ENCODE data around the gene FPGS. TPM values are rescaled to one million over a fixed set of nuclear protein-coding genes. Genes with fewer than 3 reads are reported as not detected.

FPGS gene, protein sequence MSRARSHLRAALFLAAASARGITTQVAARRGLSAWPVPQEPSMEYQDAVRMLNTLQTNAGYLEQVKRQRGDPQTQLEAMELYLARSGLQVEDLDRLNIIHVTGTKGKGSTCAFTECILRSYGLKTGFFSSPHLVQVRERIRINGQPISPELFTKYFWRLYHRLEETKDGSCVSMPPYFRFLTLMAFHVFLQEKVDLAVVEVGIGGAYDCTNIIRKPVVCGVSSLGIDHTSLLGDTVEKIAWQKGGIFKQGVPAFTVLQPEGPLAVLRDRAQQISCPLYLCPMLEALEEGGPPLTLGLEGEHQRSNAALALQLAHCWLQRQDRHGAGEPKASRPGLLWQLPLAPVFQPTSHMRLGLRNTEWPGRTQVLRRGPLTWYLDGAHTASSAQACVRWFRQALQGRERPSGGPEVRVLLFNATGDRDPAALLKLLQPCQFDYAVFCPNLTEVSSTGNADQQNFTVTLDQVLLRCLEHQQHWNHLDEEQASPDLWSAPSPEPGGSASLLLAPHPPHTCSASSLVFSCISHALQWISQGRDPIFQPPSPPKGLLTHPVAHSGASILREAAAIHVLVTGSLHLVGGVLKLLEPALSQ
- 10 to 100 TPM; 51.9 to 69.2 (median 62.7) TPM for total RNA-seq (2021; fragmentation: NEBNext Ultra II Directional; extraction: Animal tissue kit (Norgen Biotek cat#: 25700))
- long read RNA-seq, transcript FPGS-203 (15 exons, 2,279 nt), result major isoform, 27 of 60 reads
- long read RNA-seq, transcript FPGS-201 (15 exons, 2,278 nt), result minor isoform, 15 of 60 reads
- long read RNA-seq, partial matches to known transcripts, result 3 of 60 reads
- long read RNA-seq, other reads (novel, unspliced or antisense), result 15 of 60 reads

DNA sequence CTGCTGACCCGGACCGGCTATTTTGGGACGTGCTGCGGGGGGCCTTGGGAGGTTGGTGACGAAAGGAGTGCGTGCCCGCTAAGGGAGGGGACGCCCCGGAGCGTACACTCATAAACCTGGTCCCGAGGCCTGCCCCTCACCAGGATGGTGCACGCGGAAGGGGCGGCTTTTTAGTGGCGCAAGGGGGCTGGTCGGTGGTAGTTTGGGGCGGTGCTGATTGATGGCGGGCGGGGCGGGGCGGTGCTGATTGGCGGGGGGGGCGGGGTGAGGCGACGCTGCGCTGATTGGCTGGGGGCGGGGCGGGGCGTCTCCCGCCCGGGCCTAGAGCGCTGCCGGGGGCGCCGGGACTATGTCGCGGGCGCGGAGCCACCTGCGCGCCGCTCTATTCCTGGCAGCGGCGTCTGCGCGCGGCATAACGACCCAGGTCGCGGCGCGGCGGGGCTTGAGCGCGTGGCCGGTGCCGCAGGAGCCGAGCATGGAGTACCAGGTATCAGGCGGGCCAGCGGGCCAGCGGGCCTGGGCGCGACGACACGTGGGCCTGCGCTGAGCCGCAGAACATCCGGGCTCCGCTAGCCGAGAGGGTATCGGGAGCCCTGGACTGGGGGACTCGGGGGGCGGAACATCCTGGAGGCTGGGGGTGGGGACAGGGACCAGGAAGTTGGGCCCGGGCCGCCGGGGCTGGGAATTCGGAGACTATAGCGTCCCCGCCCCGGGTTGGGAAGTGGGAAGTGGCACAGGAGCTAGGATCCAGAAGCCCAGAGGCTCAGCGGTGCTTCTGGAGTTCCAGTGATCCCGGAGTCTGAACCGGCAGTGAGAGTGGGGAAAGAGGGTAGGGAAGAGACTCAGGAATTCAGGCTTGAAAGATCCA lies at the start of gene FPGS:
TSS of gene FPGS (plus strand) at position 307 of the 868 bp plus-strand sequence. CDS start at position 350, 43 bp downstream.
- peaks cover 18% of the 10 kb centered on the region for H3K4me1 Mint-ChIP-seq (ENCODE audit: low read depth)
- TF ChIP-seq, protein P1, sequence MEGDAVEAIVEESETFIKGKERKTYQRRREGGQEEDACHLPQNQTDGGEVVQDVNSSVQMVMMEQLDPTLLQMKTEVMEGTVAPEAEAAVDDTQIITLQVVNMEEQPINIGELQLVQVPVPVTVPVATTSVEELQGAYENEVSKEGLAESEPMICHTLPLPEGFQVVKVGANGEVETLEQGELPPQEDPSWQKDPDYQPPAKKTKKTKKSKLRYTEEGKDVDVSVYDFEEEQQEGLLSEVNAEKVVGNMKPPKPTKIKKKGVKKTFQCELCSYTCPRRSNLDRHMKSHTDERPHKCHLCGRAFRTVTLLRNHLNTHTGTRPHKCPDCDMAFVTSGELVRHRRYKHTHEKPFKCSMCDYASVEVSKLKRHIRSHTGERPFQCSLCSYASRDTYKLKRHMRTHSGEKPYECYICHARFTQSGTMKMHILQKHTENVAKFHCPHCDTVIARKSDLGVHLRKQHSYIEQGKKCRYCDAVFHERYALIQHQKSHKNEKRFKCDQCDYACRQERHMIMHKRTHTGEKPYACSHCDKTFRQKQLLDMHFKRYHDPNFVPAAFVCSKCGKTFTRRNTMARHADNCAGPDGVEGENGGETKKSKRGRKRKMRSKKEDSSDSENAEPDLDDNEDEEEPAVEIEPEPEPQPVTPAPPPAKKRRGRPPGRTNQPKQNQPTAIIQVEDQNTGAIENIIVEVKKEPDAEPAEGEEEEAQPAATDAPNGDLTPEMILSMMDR (IDR thresholded peaks at IDR 0.05), result 0 out of 2 replicates have a peak, but pooled peaks have one; percentile 1
- H3K9me3 Mint-ChIP-seq, result no peaks in the 10 kb centered on the region
- H3K27ac Mint-ChIP-seq, result peak within 1 kb of the TSS; percentile 94
- DNase-seq, result peak; percentile 78
- peaks cover 14% of the 10 kb centered on the region; the same call in 1 of the 2 replicates for H3K36me3 Mint-ChIP-seq (ENCODE audit: low read depth)
- peak within 1 kb of the TSS; percentile 97 for H3K4me3 Mint-ChIP-seq
- no peaks in the 10 kb centered on the region for H3K27me3 Mint-ChIP-seq (ENCODE audit: insufficient read depth)

DNA sequence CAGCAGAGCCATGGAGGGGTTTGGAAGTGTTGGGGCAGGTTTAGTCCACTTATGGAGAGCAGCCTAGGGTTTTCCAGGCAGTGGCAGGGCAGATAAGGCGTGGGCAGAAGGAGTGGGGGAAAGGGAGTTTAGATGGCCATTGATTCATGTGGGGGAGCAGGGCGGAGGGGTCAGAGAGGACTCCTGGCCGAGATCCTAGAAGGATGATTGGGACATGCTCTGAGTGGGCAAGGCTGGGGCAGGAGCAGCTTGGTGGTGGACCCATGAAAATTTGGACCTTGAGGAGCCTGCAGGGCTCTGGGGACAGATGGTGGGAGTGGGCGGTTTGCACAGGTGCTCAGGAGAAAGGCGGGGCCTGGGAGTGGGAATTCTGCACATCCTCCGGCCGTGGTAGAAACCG lies 49.5 kb upstream of the FPGS start:
- TF ChIP-seq, protein P1 (IDR thresholded peaks at IDR 0.05), result no peak
- Mint-ChIP-seq H3K9me3 (no peaks in the 10 kb centered on the region), H3K4me3 (no peak overlapping the region), H3K27me3 (ENCODE audit: insufficient read depth) (peaks cover 46% of the 10 kb centered on the region), H3K36me3 (ENCODE audit: low read depth) (no peaks in the 10 kb centered on the region), H3K27ac (no peak overlapping the region), H3K4me1 (ENCODE audit: low read depth) (no peaks in the 10 kb centered on the region)
- no peak for DNase-seq

DNA sequence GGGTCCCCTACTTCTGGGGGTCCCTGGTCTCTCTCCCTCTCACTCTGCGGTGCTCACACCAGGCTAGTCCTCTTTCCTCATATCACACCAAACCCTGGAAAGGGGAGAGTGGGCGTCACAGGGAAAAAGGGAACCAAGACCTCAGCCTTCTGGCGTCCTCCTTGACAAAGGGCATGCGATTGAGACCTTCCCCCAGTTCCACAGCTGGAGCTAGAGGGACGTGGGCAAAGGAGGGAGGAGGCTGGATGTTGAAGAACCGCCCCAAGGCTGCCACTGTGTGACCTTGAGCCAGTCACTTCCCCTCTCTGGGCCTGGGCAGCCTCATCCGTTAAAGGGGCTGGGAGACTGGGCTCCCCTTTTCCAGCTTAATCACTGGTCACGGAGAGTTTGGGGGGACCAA lies 49.1 kb upstream of the FPGS start:
- no peaks in the 10 kb centered on the region for H3K4me1 Mint-ChIP-seq (ENCODE audit: low read depth)
- no peaks in the 10 kb centered on the region for H3K36me3 Mint-ChIP-seq (ENCODE audit: low read depth)
- H3K9me3 Mint-ChIP-seq, result no peaks in the 10 kb centered on the region
- DNase-seq, result no peak
- TF ChIP-seq, protein P1 (IDR thresholded peaks at IDR 0.05), result no peak
- H3K27ac Mint-ChIP-seq, result no peak overlapping the region
- peaks cover 49% of the 10 kb centered on the region for H3K27me3 Mint-ChIP-seq (ENCODE audit: insufficient read depth)
- H3K4me3 Mint-ChIP-seq, result no peak overlapping the region

DNA sequence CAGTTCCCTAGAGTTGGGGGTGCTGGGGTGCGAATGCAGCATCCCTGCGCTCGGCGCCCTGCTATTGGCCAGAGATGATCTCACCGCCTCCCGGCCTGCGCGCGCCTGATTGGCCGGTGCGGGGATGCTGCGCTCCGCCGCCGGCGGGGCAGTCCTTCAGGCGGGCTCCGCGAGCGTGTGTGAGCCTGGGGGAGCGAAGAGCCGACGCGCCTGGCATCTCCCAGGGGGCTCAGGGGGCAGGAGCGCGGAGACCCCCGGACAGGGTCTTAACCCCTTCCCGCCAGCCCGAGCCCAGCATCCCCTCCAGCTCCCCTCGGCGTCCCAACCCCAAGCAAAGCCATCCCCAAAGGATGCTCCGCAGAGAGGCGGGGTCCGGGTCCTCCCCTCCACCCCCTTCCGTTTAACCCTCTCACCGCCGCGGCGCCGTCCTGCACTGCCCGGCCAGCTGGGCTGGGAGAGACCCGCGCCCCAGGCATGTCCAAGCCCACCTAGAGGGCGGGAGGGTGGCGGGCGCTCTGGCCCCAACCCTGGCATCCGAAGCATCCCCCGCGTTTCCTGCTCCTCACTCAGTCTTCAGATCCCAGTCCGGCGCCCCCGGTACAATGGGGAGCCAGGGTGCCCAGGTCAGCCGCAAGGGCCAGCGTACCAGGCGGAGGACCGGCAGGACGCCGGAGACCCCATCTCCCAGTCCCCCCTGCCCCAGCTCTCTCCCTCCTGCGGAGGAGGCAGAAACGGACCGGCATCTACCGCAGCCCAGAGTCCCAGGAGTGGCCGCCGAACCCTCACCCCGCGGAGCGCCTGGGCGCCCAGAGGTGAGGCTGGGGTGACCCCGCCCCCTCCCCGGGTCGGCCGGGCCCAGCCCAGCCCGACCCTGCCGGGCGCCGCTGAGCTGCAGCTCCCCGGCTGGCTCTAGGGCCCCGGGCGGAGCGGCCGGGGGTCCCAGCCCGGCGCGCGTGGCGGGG lies 48.3 kb upstream of the FPGS start:
- Mint-ChIP-seq H3K9me3 (no peaks in the 10 kb centered on the region), H3K27ac (no peak overlapping the region), H3K36me3 (ENCODE audit: low read depth) (no peaks in the 10 kb centered on the region), H3K4me3 (no peak overlapping the region), H3K4me1 (ENCODE audit: low read depth) (no peaks in the 10 kb centered on the region), H3K27me3 (ENCODE audit: insufficient read depth) (peaks cover 47% of the 10 kb centered on the region)
- no peak for DNase-seq
- TF ChIP-seq, protein P1 (IDR thresholded peaks at IDR 0.05), result no peak
